Duodenal mucosa (tissue), 2 donors: ENCODE data around the gene TMEM63C.

Experiments used
- H3K27ac ChIP-seq: one replicate; pipeline ENCODE4 v1.7.0; 2013; ENCODE audit warnings: low read depth, low read length
- H3K27me3 ChIP-seq, 2 donors: one replicate each; pipeline ENCODE4 v1.7.0; 2013; ENCODE audit warnings: low read length in 2 of 2, control low read depth in 1 of 2; ENCODE audit not compliant: insufficient read depth in 2 of 2, control insufficient read depth in 1 of 2
- H3K36me3 ChIP-seq, 2 donors: one replicate each; pipeline ENCODE4 v1.7.0; 2013; ENCODE audit warnings: low read length in 2 of 2, control low read depth in 1 of 2; ENCODE audit not compliant: insufficient read depth in 2 of 2, control insufficient read depth in 1 of 2
- H3K4me1 ChIP-seq, 2 donors: one replicate each; pipeline ENCODE4 v1.7.0; 2013; ENCODE audit warnings: low read length in 2 of 2, control low read depth in 1 of 2; ENCODE audit not compliant: insufficient read depth in 2 of 2, control insufficient read depth in 1 of 2
- H3K4me3 ChIP-seq, 2 donors: one replicate each; pipeline ENCODE4 v1.7.0; 2013; ENCODE audit warnings: low read length in 2 of 2, low read depth in 1 of 2
- H3K9ac ChIP-seq, 2 donors: one replicate each; pipeline ENCODE4 v1.7.0; 2013; ENCODE audit warnings: low read length in 2 of 2, low read depth in 1 of 2
- H3K9me3 ChIP-seq, 2 donors: one replicate each; pipeline ENCODE4 v1.7.0; 2013; ENCODE audit warnings: low read length in 2 of 2, control low read depth in 1 of 2; ENCODE audit not compliant: control insufficient read depth in 1 of 2

The TMEM63C gene

DNA sequence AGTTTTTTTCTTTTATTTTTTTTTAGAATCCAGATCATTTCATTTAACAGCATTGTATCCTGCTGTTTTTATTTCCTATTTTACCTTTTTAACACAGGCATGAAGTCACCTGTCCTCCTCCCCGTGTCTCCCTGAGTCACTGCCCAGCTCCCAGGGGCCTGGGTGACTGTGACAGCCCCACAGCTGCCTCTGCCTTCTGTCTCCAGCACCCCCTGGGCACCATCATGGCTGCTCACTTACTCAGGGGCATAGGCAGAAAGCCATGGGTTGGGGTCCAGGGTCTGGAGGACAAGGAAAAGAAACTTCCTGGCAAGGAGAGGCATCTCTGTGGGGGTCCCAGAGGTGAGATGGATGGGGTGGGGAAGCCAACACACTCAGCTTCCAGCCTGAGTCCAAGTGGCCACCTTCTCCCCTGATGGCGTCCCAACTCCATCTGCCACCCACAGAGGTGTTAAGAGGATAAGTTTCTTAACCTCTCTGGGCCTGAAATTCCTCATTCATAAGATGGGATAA lies 25.3 kb downstream of the TMEM63C start:
- H3K27ac ChIP-seq: no peak overlapping the region
- H3K4me1 ChIP-seq: no peaks in the 10 kb centered on the region
- H3K36me3 ChIP-seq: no peaks in the 10 kb centered on the region
- no peak overlapping the region for H3K9ac ChIP-seq
- no peak overlapping the region for H3K4me3 ChIP-seq
- H3K9me3 ChIP-seq: no peaks in the 10 kb centered on the region
- H3K27me3 ChIP-seq: peaks cover 0 to 3% of the 10 kb centered on the region in 2 donors

DNA sequence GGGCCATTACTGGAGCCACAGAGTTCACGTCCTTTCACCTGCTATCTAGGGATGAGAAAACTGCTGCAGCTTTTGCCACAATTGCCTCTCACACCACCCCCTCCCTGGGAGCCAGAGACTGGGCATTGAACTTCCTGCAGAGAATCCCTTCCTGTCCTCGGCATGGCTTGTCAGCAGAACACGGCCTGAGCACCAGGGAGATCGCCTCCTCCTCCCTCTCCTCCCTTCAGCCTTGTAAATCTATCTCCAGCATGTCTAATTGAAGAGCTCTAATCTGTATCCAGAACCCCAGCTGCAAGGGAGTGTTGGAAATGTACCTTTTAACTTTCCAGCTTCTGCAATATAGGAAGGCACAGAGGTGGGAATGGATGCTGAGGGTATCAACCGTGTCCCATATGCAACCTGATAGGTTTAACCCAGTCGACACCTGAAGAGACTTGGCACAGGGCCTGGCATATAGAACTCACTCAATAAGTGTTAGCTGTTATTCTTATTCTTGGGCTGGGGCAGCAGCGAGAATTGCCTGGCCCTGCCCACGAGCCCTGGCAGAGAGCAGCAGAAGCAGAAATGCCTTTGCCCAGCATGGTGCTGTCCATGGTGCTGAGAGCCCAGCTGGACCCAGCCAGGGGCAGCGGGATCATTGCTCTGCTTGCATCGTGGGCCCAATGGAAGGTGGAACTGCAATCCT lies 26.8 kb downstream of the TMEM63C start:
- no peak overlapping the region for H3K4me3 ChIP-seq
- H3K27me3 ChIP-seq: peaks cover 0 to 3% of the 10 kb centered on the region in 2 donors
- H3K27ac ChIP-seq: no peak overlapping the region
- no peak overlapping the region for H3K9ac ChIP-seq
- H3K36me3 ChIP-seq: no peaks in the 10 kb centered on the region
- no peaks in the 10 kb centered on the region for H3K9me3 ChIP-seq
- H3K4me1 ChIP-seq: no peaks in the 10 kb centered on the region

DNA sequence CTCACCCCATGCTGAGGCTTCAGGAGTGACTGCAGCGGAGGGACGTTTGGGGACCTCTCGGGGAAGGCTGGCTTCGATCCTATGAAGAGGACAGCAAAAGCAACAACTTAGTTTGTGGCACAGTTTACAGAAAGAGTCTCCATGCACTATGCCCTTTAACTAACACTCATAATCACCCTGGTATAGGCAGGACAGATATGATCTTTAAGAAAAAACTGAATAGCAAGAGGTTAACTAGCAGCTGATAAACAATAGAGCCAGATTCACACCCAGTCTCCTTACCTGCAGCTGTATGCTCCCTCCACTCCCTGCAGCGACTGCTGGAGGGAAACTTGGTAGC lies 27.4 kb downstream of the TMEM63C start:
- Histone ChIP-seq H3K4me3 (no peak overlapping the region), H3K9me3 (no peaks in the 10 kb centered on the region), H3K36me3 (no peaks in the 10 kb centered on the region), H3K9ac (no peak overlapping the region), H3K4me1 (no peaks in the 10 kb centered on the region), H3K27me3 (peaks cover 0 to 2% of the 10 kb centered on the region in 2 donors), H3K27ac (no peak overlapping the region)

DNA sequence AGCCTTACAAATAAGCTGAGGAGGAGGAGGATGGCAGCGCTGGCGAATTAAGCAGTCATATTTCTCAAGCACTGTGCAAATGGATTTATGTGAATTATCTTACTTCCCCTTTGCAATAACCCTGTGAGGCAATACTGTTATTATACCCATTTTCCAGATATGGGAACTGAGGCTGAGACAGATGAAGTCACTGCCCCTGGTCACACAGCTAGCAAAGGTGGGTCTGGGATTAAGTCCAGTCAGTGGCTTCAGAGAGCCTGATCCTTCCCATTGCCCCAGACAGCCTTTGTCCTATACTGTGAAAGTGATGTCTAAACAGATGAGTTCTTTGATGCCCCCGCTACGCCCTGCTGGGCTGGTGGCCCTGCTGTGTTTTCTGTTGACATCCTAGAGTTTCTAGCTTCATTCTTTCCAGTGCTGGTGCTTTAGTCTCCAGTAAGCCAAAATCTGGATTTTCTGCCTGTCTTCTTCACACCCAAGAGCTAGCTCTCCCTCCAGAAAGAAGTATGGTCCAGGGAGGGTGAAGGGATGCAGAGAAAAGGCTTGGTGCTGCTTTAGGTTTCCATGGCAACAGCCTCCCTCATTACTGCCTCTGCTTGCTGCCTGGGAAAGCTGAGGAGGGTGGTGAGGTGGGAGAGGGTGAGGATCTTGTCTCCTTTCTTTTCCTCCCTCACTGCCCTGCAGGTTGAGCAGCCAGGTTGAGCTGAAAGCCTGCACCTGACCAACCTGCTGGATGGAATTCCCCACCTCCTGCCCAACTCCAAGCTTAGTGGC lies 30.7 kb downstream of the TMEM63C start:
- Histone ChIP-seq H3K9ac (no peak overlapping the region), H3K36me3 (no peaks in the 10 kb centered on the region), H3K4me1 (no peaks in the 10 kb centered on the region), H3K4me3 (no peak overlapping the region), H3K27ac (no peak overlapping the region), H3K27me3 (peaks cover 0 to 8% of the 10 kb centered on the region in 2 donors), H3K9me3 (no peaks in the 10 kb centered on the region)

DNA sequence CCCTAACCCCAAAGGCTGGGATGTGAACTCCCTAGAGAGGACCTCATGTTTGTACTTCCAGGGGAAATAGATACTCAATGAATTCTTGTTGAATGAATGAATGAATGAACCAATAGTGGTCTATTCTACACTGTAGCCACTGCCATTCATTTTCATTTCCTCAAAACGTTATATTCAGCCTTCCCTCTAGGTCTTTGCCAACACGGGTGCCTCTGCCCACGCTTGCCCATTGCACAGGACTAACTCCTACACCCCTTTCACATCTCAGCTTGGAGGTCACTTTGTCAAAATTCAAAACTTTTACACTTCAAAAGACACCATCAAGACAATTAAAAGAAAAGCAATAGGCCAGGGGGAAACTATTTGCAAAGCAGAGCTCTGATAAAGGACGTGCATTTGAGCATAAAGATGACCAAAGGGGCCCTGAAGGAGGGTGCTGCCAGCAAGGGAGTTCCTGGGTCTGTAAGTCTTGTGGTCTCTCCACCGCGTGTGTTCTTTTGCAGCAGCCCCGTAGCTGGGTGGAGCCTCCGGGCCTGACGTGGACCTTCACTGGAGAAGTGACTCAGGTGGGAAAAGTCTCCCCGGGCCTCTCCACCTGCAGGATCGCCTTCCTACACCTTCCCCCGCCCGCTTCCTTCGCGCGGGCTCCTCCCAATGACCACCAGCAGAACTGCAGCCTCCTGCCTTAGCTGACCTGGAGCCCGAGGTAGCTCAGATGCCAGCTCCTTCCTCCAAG lies 31.5 kb downstream of the TMEM63C start:
- Histone ChIP-seq H3K4me1 (no peaks in the 10 kb centered on the region), H3K36me3 (no peaks in the 10 kb centered on the region), H3K4me3 (no peak overlapping the region), H3K27me3 (peaks cover 0 to 10% of the 10 kb centered on the region in 2 donors), H3K9ac (no peak overlapping the region), H3K27ac (no peak overlapping the region), H3K9me3 (no peaks in the 10 kb centered on the region)

DNA sequence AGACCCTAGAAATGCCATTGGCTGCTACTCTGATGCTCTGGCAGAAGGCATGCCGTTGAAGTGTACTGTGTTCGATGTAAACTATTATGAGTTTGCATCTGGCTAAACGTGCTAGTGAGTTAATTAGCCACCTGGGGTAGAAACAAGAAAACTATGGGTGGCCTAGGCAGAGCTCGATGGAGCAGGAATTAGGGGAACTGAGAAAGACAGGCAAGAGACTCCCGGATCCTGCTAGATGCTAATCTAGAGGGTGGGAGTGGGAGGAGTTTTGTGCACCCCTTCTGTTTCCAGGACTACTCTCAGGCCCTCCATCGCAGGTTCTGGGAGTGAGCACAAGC lies 32.0 kb downstream of the TMEM63C start:
- Histone ChIP-seq H3K9ac (no peak overlapping the region), H3K27ac (no peak overlapping the region), H3K4me1 (no peaks in the 10 kb centered on the region), H3K27me3 (peaks cover 0 to 10% of the 10 kb centered on the region in 2 donors), H3K4me3 (no peak overlapping the region), H3K9me3 (no peaks in the 10 kb centered on the region), H3K36me3 (no peaks in the 10 kb centered on the region)

DNA sequence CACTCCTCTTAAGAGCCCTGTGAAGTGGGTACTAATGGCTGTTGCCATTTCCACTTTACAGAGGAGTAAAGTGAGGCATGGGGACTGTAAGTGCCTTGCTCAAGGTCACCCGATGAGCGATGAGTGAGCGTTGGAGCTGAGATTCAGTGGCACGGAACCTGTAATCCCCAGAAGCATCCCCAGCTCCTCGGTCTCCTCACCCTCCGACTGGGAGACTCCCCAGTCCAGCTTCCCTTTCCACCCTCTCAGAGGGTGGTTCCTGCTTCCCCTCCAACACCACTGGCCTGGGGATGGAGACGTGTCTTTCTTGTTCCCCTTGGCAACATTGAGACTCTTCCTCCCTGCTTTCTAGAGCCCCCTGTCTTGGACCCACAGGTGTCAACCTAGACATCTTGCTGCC lies 32.6 kb downstream of the TMEM63C start:
- H3K9ac ChIP-seq: no peak overlapping the region
- peaks cover 0 to 10% of the 10 kb centered on the region in 2 donors for H3K27me3 ChIP-seq
- H3K4me3 ChIP-seq: no peak overlapping the region
- H3K27ac ChIP-seq: no peak overlapping the region
- no peaks in the 10 kb centered on the region for H3K36me3 ChIP-seq
- no peaks in the 10 kb centered on the region for H3K4me1 ChIP-seq
- no peaks in the 10 kb centered on the region for H3K9me3 ChIP-seq

DNA sequence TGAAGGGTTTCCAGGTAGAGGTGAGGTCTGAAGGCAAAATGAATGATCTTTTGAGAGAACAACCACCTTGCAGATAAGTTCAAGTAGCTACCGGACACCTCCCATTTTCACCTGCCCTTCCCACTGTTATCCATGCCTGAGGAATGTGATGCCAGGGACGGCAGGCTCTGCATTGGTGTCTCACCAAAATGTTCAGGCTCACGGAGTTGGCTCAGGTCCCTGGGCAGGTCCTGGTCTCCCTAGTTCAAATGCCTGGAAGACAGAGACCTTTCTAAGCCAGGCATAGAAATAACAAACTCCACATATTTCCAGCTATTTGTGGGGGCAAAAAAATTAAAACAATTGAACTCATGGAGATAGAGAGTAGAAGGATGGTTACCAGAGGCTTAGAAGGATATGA lies 36.0 kb downstream of the TMEM63C start:
- Histone ChIP-seq H3K9ac (no peak overlapping the region), H3K36me3 (no peaks in the 10 kb centered on the region), H3K4me3 (no peak overlapping the region), H3K27me3 (peaks cover 0 to 10% of the 10 kb centered on the region in 2 donors), H3K4me1 (no peaks in the 10 kb centered on the region), H3K9me3 (no peaks in the 10 kb centered on the region), H3K27ac (no peak overlapping the region)

DNA sequence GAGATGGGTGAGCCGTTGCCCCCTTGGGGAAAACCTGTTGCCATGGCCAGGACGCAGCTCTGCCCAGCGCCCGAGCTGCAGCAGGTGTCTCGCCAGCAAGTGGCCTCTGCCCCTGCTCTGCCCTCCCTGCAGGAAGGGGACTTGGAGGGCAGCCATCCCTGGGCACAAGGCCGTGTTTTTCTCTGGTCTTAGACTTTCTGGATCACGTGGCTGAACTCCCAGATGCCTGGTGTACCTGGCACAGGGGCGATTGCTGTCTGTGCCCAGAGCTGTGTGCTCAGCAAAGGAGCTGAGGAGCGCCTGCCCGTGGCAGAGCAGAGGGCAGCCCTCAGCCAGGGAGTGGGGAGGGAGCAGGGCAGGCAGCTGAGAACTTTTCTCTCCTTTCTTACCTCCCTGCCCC lies 38.0 kb downstream of the TMEM63C start:
- no peak overlapping the region for H3K4me3 ChIP-seq
- H3K36me3 ChIP-seq: no peaks in the 10 kb centered on the region
- no peaks in the 10 kb centered on the region for H3K4me1 ChIP-seq
- peaks cover 0 to 4% of the 10 kb centered on the region in 2 donors for H3K27me3 ChIP-seq
- H3K9ac ChIP-seq: no peak overlapping the region
- H3K27ac ChIP-seq: no peak overlapping the region
- no peaks in the 10 kb centered on the region for H3K9me3 ChIP-seq
